ENCODE data around the gene RGMA.
"Not testable (repeated sequence)": the region's sequence is repeated elsewhere in the genome, so short reads cannot be mapped to it uniquely, and the experiment has no call there.

Gene RGMA

DNA sequence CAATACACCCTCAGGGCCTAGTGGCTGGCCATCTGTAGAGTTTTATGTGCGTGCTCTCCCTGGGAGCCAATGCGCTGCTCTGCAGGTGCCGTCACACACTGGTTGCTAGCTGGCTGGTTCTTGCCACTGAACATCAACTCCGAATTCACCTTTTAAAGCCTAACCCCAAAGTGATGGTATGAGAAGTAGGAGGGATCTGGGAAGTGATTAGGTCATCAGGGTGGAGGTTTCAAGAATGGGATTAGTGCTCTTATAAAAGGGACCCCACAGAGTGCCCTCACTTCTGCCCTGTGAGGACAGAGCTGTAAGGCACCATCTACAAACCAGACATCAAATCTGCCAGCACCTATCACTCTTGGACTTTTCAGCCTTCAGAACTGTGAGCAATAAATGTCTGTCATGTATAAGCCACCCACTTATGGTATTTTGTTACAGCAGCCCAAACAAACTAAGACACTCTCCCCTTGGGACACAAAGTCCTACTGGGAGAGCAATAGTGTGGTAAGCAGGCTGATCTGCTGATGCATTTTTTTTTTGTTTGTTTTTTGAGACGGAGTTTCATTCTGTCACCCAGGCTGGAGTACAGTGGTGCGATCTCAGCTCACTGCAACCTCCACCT is 20.3 kb downstream of the RGMA start:
- in situ Hi-C loops (cut with HindIII; ENCODE audit: low sequenced_read_pairs), result no loop called here

DNA sequence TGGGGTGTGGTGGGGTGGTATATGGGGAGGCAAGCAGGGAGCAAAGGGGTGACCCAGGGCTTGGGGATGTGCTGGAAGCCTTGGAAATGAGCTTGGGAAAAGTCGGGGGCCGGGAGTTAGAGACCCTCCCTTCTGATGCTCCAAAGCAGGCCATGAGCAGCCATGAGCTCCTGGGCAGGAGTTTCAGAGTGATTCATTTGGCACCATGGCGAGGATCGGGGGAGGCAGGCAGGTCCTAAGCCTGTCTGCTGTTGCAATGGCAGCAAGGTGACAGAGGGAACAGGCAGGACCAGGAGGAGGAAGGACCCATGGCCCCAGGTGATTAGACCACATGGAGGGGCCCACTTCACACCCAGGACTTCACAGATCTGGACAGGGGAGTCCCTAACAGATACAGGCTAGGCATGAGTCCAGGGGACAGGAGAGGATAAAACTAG is 21.3 kb downstream of the RGMA start:
- in situ Hi-C loops (cut with HindIII; ENCODE audit: low sequenced_read_pairs), result no loop called here

DNA sequence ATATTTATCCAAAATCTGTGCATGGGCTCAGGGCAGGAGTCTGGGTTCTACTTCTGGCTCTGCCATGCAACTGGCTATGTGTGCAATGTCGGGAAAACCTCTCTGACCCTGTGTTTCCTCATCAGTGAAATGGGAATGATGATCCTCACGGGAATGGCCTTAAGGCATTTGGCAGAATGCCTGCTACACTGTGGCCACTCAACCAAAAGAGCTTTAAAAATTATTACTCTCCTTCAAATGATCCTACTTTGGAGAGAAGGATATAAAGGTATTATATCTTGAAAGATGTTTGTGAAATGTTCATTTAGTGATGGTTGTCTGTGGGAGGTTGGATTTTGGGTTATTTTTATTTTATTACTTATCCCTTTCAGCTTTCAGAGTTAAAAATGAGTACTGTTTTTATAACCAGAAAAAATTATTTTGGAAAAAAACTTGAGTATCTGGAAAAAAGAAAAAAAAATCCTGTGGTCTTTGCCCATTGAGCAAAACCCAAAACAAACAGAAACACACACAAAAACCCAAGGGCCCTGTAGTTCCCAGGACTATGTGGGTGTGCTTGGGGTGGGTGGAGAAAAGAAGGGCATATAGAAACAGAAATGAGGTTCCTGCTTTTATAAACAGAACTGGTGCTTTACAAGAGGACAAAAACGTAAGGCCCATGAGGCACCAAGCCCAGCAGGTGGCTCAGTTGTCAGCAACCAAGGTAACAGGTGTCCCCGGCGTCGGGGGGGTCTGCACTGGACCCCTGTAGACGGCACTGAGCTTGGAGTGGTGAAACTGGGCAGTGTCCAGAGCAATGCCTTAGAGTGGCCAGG is 22.0 kb downstream of the RGMA start:
- in situ Hi-C loops (cut with HindIII; ENCODE audit: low sequenced_read_pairs), result no loop called here

DNA sequence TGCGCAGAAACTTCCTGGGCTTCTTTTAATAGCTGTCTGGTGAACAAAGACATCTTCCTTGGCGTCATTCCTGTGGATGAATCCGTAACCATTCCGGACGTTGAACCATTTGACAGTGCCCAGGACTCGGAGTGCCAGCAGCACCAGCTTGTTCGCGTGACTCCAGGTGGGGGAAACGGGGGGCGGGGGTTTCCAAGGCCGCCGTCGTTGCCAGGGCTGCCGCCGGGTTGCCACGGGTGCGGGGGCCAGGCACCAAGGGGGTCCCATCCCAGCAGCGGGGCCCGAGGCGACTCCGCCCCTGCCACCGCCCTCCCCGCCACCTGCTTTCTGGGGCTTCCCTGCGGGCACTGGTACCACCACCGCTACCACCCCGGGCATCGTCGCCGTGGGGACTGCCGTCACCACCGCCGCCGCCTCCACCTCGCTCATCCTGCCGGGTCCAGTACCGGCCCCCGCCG is 22.8 kb downstream of the RGMA start:
- in situ Hi-C loops (cut with HindIII; ENCODE audit: low sequenced_read_pairs), result no loop called here

DNA sequence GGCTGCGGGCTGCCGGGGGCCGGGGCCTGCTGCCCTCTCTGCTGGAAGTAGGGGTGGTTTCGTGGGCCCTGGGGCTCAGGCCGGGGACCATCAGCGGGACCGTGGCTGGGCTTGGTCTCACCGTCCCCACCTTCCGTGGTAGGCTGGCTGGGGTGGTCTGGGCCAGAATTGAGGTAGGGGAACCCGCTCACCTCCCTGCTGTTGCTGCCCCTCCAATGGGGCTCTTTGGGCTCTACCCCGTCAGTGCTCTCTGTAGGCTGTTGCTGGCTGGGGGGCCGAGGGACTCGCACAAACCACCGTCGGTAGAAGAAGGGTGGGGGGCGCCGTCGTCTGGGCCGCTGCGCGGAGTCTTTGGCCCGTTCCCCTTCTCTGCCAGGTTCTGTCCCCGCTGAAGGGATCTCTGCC is 23.4 kb downstream of the RGMA start:
- in situ Hi-C loops (cut with HindIII; ENCODE audit: low sequenced_read_pairs), result no loop called here

DNA sequence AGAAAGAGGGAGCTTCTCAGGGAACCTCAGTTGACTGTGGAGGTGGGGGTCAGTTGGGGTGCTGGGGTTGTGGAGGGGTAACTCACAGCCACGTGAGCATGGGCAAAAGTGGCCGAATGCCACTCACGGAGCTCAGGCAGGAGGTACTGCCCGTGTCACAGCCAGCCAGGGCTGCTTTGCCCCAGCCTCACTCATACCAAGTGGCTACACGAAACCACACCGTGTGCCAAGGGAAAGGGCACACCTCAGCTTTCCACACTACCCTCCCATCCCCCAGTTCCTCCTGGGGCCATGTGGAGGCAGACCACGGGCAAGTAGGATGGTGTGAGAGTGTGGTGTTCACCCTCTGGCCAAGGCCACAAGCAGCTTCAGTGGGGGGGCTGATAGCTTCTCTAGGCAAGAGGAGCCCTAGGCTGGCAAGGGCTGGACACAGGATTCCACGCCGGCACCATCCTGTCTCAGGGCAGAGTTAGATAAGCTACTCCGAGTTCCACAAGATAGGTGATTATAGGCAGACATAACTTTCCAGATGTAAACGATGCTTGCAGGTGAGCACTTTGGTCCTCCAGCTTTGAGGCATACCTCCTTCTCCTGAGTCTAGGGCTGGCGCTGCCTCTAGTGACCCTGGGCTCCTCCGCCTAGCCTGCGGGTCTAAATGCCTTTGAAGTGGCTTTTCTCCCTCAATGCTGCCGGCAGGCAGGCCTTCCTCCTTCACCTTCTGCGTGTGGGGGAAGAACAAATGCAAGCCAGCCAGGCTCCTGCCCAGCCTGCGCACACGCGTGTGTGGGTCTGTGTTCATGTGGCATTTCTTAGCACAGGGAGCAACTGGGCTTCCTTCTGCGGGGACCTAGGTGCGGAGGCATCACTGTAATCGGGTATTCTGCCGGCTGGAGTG is 25.0 kb downstream of the RGMA start:
- in situ Hi-C loops (cut with HindIII; ENCODE audit: low sequenced_read_pairs), result no loop called here

DNA sequence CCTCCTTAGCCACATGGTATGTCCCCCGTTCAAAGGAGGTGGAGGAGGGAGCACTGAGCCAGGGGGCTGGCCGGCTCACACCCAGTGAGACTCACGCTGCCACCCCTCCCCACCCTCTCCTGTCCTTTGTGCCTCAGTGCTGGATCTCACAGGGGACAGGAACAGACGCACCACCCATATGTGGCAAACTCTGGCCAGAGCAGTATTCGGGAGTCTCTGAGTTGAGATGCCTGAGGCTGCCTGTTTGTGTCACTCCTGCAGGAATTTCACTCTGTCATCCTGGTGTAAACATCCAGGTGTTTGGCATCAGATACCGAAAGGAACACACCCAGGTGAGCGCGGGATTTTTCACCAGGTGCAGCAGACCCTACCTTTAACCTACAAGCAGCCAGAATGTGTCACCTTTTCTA is 25.7 kb downstream of the RGMA start:
- in situ Hi-C loops (cut with HindIII; ENCODE audit: low sequenced_read_pairs), result no loop called here

DNA sequence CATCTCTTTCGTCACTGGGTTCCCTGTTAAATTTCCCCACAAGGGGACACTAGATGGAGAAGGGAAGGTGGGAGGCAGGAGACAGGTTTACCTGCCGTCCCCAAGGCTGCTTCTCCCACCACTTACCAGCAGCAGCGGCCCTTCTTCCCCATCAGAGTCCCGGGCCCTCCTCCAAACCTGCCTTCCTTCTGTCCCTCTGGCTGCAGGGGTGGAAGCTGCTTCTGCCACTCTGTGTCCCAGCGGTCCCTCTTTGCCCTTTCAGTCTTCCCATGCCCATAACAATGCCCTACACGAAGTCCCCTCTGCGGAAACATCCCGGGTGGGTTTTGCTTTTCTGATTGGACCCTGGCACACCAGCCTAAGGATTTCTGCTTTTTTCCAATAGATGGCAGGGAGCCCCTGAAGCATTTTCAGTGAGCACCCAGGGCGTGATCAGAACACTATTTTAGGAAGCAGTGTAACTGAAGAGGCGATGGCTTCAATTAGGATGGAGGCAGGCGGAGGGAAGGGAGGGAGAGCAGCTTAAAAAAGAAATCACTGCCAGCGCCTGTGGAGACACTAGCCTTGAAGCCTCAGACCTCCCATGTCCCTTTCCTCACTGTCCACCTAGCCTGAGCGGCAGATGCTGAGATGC is 26.3 kb downstream of the RGMA start:
- in situ Hi-C loops (cut with HindIII; ENCODE audit: low sequenced_read_pairs), result not testable (repeated sequence)

DNA sequence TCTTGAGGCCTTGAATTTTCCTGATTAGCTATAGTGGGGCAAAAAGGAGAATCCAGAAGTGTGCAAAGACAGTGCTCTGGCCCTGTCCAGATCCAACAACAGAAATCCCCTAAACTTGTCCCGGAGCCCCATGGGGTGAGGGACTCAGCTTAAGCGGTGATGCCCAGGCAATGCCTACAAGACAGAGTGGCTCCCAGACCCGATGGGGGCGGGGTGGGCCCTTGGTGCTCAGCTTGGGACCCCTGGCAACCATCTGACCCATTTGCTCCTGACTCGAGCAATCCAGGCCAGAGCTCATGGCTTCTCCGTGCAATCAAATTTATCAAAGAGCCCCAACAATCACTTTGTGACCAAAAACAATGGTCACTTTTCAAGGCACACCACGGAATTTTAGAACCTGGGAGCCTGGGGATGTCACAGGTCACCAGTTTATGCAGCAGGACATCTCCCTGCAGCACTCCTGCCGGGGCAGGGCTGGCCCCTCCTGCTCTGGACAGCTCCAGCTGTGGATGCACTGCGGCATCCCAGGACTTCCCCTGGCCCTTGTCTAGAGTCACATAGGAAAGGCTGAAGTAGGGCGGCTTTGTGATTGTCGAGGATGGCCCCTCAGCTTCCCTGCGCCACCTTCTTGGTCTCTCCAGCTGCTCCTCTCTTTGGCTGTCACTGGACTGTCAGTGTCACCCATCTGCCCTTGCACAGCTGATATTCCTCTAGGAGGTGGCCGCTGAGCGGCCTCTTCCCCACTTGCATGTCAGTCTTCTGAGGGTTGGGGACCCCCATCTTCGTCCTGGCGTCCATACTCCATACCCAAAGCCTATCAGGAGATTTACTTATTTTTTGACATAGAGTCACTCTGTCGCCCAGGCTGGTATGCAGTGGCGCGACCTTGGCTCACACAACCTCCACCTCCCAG is 28.4 kb downstream of the RGMA start:
- in situ Hi-C loops (cut with HindIII; ENCODE audit: low sequenced_read_pairs), result no loop called here

DNA sequence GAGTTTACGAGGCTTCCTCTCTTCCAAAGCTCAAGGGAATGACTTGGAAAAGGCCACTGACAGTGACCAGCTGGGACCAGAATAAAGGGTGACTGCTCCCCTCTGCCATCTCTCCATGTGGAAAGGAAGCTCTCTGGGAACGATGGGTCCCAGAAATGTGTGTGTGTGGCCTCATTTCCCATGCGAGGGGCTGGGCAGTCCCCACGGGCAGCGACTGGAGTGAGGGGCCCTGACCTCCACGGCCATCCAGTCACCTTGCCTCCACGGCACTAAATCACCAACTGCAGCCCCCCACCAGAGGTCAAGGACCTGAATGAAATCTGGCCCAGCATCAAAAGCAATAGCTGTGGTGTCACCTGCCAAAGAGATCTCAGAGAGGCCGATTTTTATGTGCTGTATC is 29.6 kb downstream of the RGMA start:
- in situ Hi-C loops (cut with HindIII; ENCODE audit: low sequenced_read_pairs), result no loop called here

DNA sequence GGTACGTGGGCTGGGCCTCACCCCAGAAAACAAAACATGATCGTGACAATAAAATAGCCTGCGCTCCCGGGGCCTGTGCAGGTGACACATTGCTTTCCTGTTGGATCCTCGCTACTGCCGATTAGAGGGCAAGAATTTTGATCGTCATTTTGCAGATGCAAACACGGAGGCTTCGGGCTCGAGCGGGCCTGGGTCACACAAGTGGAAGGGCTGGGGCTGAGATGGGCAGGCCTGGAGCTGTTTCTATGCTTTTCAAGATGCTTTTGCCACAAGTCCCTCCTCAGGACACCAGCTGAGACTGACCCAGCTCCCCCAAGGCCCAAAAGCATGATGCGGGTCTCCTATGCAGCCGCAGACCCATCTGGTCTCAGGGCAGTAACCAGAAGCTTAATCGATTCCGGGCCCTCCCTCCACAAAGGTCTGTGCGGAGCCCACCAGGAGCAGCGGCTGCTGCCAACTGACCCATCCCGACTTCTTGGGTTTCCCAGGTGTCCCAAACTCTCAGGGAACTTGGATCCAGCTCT is 30.0 kb downstream of the RGMA start:
- in situ Hi-C loops (cut with HindIII; ENCODE audit: low sequenced_read_pairs), result no loop called here

DNA sequence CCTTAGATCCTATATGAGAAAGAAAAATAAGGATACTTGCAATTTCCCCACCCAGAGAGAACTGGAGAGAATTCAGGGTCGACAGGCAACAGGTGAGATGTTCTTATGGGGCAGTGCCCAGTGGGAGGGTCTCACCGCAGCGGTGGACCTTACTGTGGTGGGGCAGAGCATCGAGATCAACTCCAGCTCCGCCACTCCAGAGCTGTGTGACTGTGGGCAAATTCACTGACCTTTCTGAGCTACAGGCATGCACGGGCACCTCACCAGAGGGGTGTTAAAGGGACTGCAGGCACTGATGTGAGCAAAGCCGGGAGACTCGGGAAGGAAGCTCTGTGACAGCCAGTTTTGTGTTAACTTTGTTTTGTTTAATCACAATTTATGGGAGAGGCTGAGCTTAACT is 30.9 kb downstream of the RGMA start:
- in situ Hi-C loops (cut with HindIII; ENCODE audit: low sequenced_read_pairs), result no loop called here

DNA sequence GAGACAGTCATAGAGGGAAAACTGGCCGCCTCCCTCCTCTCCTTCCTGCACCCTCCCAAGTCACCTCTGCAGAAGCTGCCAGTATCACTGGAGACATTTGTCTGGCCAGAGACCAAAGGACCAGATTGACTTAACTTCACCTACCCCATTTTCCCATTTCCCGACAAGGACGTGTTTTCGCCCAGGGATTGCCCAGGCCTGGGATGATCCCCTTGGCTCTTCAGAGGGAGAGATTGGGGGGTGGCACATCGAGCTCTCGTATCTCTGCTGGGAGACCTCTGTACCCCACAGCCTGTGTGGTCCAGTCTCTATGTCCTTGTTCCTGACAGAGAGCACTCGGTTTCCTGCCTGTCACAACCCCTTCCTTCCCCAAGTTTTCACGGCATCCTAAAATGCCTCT is 31.4 kb downstream of the RGMA start:
- in situ Hi-C loops (cut with HindIII; ENCODE audit: low sequenced_read_pairs), result no loop called here

DNA sequence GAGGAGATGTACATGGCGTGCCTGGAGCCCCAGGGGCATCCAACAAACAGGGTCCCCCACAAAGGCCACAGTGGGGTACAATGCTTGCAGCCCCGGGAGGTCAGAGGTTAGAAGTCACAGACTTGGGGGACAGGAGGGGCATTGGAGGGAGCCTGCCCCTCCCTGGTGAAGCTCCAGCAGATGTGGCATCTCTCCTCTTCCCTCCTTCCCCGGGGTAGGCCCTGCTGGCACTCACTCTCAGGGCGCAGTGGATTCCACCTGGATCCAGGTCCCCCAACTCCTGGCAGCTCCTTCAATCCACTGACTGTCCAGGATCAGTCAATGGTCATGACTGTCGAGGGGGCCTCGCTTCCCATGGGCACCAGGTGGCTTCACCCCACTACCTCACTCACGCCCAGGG is 32.2 kb downstream of the RGMA start:
- in situ Hi-C loops (cut with HindIII; ENCODE audit: low sequenced_read_pairs), result no loop called here

DNA sequence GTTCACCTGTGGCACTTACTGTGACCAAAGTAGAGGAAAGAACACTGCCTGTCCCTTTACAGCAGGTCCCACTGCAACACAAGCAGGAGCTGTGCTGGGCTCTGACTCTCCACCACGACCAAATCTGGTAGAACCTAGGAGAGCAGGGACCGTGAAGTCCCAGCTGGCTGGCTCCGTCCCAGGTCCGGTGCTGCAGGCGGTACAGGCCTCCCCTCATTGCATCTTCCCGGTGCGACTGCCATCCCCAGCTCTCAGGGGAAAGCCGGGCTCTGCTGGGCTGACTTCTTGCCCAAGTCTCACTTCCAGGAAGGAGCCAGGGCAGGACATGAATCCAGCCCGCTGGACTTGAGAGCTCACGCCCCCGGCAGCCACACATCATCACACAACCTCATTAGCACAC is 33.8 kb downstream of the RGMA start:
- in situ Hi-C loops (cut with HindIII; ENCODE audit: low sequenced_read_pairs), result no loop called here

DNA sequence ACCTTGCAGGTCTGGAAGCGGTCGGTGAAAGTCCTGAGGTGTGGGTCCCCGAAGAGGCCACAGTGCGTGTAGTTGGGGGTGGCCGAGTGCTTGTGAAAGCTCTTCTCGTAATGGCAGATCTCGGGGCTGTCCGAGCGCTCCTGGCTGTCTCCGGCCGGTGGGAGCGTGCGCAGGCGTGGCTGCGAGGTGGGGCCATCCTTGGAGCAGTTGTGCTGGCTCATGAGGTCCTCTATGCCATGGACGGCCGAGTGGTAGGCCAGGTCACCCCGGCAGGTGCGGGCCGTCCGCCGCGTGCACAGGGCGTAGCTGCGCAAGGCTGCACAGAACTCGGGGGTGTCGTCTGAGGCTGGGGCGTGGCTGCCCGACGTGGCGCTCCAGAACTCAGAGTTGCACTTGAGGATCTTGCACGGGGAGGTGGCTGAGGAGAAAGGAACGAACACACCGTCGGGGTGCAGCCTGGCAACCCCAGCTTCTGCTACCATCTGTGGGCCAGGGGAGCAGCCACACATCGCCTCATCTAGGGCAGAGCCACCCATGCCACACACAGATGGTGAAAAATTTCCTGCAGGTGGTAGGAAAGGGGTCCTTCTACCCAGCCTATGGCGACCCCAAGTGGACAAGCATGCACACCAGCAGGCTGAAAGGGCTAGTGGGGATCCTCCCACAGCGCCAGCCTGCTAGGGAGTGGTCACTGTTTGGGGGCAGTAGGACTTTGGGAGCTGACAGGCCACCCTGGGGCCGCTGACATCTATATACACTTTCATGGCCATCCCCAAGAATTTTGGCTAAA is 36.7 kb downstream of the RGMA start:
- in situ Hi-C loops (cut with HindIII; ENCODE audit: low sequenced_read_pairs), result no loop called here

DNA sequence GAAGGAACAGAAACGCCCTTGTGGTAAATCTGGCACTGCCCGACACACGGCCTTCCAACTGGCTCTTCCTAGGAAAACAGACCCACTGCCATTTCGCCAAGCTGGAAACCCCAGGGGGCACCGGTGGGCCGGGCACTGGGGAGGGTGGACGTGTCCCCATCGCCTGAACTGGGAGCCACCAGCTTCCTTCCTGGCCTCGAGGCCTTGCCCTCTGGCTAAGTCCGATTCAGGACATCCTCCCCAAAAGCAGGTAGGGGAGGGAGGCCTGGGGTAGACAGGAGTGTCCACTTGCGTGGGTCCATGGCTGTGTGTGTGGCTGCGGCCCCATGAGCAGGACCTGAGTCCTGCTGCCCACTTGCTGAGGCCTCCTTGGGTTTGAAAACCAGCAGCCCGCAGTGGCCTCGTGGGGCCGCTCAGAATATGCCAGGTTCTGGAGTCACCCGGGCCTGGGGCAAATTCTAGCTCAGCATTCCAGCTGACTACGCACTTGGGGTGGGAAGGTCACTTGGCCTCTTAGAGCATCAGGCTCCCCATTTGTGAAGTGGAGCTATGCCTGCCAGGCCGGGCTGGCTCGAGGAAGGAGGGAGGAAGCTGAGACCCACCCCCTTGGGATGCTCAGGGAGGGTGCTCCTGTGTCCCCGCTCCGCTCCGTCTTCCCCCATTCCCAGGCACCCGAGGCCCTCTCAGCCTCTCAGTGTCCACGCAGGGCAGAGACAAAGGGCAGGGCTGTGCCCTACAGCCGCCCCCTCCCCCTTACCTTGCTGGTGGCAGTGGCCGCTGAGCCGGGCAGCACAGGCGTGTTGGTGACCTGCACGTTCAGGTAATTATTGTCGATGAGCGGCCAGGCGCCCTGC is 37.5 kb downstream of the RGMA start:
- in situ Hi-C loops (cut with HindIII; ENCODE audit: low sequenced_read_pairs), result no loop called here

DNA sequence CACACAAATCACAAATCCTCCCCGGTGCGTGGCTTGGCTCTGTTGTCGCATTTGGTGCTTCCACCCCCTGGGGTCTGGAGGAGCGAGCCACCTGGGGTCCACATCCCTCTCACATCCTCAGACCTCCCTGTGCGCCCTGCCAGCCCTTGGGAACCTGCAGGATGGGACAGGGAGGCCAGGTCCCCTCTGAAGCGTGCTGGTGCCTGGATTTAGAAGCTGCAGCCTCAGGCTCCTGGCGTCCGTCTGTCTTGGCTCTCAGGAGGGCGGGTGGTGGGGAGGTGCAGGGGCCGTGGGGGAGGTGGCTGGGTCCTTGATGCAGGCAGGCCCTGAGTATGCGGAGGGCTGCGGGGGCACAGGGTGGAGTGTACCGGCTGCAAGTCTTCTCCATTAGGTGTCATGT is 38.4 kb downstream of the RGMA start:
- in situ Hi-C loops (cut with HindIII; ENCODE audit: low sequenced_read_pairs), result no loop called here

All from endothelial cell of hepatic sinusoid (primary cell).